Gastroesophageal sphincter (tissue), 4 donors: ENCODE results near the gene AIG1. TPM values are rescaled to one million over a fixed set of nuclear protein-coding genes. Genes with fewer than 3 reads are reported as not detected.
"Not testable (repeated sequence)": the region's sequence is repeated elsewhere in the genome, so short reads cannot be mapped to it uniquely, and the experiment has no call there.

Experiments used
- ATAC-seq: fragments of 150-250 bp; one replicate; pipeline ENCODE4 v1.9.1; 2016; ENCODE audit warnings: mild to moderate bottlenecking, moderate library complexity
- H3K27ac ChIP-seq, 4 donors: fragments of 200-600 bp; sonication (generic) in 3 of 4; 1 replicate in 3 of 4; 2 replicates in 1 of 4; pipeline ENCODE4 v1.5.1; 2016 to 2019
- H3K27me3 ChIP-seq: fragments of 200-600 bp; sonication (generic); one replicate; pipeline ENCODE4 v1.5.1; 2019
- H3K36me3 ChIP-seq, 2 donors: fragments of 200-600 bp; sonication (generic); one replicate each; pipeline ENCODE4 v1.5.1; 2019; ENCODE audit warnings: control low read depth in 1 of 2
- H3K4me1 ChIP-seq, 3 donors: fragments of 200-600 bp; sonication (generic); 1 replicate in 2 of 3; 2 replicates in 1 of 3; pipeline ENCODE4 v1.5.1; 2016 to 2019; ENCODE audit warnings: control low read depth in 2 of 3
- H3K4me3 ChIP-seq, 2 donors: fragments of 200-600 bp; sonication (generic); one replicate each; pipeline ENCODE4 v1.5.1; 2019; ENCODE audit warnings: mild to moderate bottlenecking in 1 of 2, moderate library complexity in 1 of 2
- H3K9me3 ChIP-seq, 3 donors: fragments of 200-600 bp; sonication (generic); one replicate each; pipeline ENCODE4 v1.5.1; 2017 to 2019; ENCODE audit warnings: control low read depth in 2 of 3
- CTCF ChIP-seq, 4 experiments: fragments of 200-600 bp in 2 of 4; fragments of 450-650 bp in 2 of 4; sonication (generic) in 1 of 4; IDR thresholded peaks; one replicate each; pipeline ENCODE4 v1.5.1; 2017 to 2019; ENCODE audit warnings: antibody characterized with exemption in 4 of 4, mild to moderate bottlenecking in 2 of 4, moderate library complexity in 2 of 4
- EP300 ChIP-seq: sonication (generic); formaldehyde crosslinking; IDR thresholded peaks from one replicate; pipeline ENCODE4 v1.6.1; 2017; ENCODE audit warnings: antibody characterized with exemption, mild to moderate bottlenecking
- POLR2A ChIP-seq, 2 donors: fragments of 450-650 bp; IDR thresholded peaks; one replicate each; pipeline ENCODE4 v1.6.1; 2017; ENCODE audit warnings: antibody characterized with exemption in 2 of 2, mild to moderate bottlenecking in 2 of 2, moderate library complexity in 1 of 2
- POLR2AphosphoS5 ChIP-seq: sonication (generic); formaldehyde crosslinking; IDR thresholded peaks from one replicate; pipeline ENCODE4 v1.6.1; 2017; ENCODE audit warnings: antibody characterized with exemption
- WGBS, 2 donors: methylation state at CpG; one replicate each; pipeline ENCODE4 v1.1.5; 2018; ENCODE audit warnings: low coverage in 1 of 2; 5-methylcytosine and 5-hydroxymethylcytosine counted together
- total RNA-seq, 4 donors: library from RNA; depleted of rRNA; stranded (reverse); fragments of >200 nt; gene quantifications; one replicate each; pipeline ENCODE4 v1.1.0, GENCODE V29; 2016

Gene AIG1
- total RNA-seq, 4 donors from 2014 or later, result 24.0 to 42.0 (median 31.5) TPM

GRCh38 chr6:143337201-143337949, 276.7 kb downstream of the AIG1 start:
- Histone ChIP-seq H3K9me3 (no peaks in the 10 kb centered on the region), H3K27ac (no peak overlapping the region), H3K27me3 (no peaks in the 10 kb centered on the region), H3K4me3 (no peak overlapping the region), H3K36me3 (peaks cover 0 to 19% of the 10 kb centered on the region in 2 donors), H3K4me1 (no peaks in the 10 kb centered on the region)
- TF ChIP-seq POLR2A (IDR thresholded peaks at IDR 0.05) (no peak), EP300 (no peak), CTCF (IDR thresholded peaks at IDR 0.05) (peak in 2 of 4 experiments; percentile 14 to 63), POLR2AphosphoS5 (no peak)
- 71 to 85% methylated on average over 4 to 12 of the region's 17 CpGs for WGBS, 2 donors
- ATAC-seq, result no peak

- no peaks in the 10 kb centered on the region for H3K9me3 ChIP-seq
- H3K27me3 ChIP-seq, result no peaks in the 10 kb centered on the region
- H3K4me1 ChIP-seq, result no peaks in the 10 kb centered on the region
- TF ChIP-seq EP300 (no peak), POLR2A (IDR thresholded peaks at IDR 0.05) (no peak), CTCF (IDR thresholded peaks at IDR 0.05) (no peak), POLR2AphosphoS5 (no peak)
- ATAC-seq, result no peak
- H3K27ac ChIP-seq, result no peak overlapping the region
- H3K4me3 ChIP-seq, result no peak overlapping the region
- peaks cover 0 to 7% of the 10 kb centered on the region in 2 donors for H3K36me3 ChIP-seq
Observed at GRCh38 chr6:143339223-143339622, 278.5 kb downstream of the AIG1 start.

DNA sequence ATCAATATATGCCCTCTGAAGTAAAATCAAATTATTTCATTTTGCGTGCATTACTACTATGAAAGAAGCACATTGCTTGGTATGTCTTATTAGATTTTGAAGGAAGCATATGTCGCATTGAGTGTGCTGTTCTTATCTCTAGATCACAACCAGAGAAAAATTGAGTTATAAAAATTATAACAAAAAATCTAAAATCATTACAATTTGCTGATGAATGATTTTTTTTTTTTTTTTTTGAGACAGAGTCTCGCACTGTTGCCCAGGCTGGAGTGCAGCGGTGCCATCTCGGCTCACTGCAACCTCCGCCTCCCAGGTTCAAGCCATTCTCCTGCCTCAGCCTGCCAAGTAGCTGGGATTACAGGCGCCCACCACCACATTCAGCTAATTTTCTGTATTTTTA, 284.8 kb downstream of the AIG1 start:
- H3K4me1 ChIP-seq, H3K27me3 ChIP-seq, H3K4me3 ChIP-seq, ATAC-seq, H3K27ac ChIP-seq, H3K36me3 ChIP-seq, H3K9me3 ChIP-seq: not testable (repeated sequence)
- 94 to 96% methylated on average over 2 to 7 of the region's 7 CpGs for WGBS, 2 donors

GRCh38 chr6:143346004-143346403, 285.3 kb downstream of the AIG1 start:
- no peak overlapping the region for H3K27ac ChIP-seq
- H3K9me3 ChIP-seq, result no peaks in the 10 kb centered on the region
- no peaks in the 10 kb centered on the region for H3K27me3 ChIP-seq
- no peak for ATAC-seq
- no peak for TF ChIP-seq EP300
- no peak for TF ChIP-seq POLR2AphosphoS5
- TF ChIP-seq POLR2A (IDR thresholded peaks at IDR 0.05), result no peak
- TF ChIP-seq CTCF (IDR thresholded peaks at IDR 0.05), result no peak
- no peaks in the 10 kb centered on the region for H3K4me1 ChIP-seq
- no peaks in the 10 kb centered on the region for H3K36me3 ChIP-seq
- H3K4me3 ChIP-seq, result no peak overlapping the region

GRCh38 chr6:143348531-143348930, 287.8 kb downstream of the AIG1 start:
- Histone ChIP-seq H3K36me3 (no peaks in the 10 kb centered on the region), H3K4me1 (no peaks in the 10 kb centered on the region), H3K9me3 (peaks cover 0 to 9% (median 0%) of the 10 kb centered on the region in 3 donors), H3K27me3 (no peaks in the 10 kb centered on the region), H3K4me3 (no peak overlapping the region), H3K27ac (no peak overlapping the region)
- WGBS, 2 donors, result 45 to 63% methylated on average over 1 of the region's 1 CpG
- TF ChIP-seq POLR2A (IDR thresholded peaks at IDR 0.05) (no peak), CTCF (IDR thresholded peaks at IDR 0.05) (no peak), POLR2AphosphoS5 (no peak), EP300 (no peak)
- ATAC-seq, result no peak
